Neural cell (in vitro differentiated cells): ENCODE data around the gene SHQ1. TPM values are rescaled to one million over a fixed set of nuclear protein-coding genes. Genes with fewer than 3 reads are reported as not detected.

ENCODE experiments used
- H2AFZ ChIP-seq: fragments of 200-600, 300-800 bp; sonication (generic), shearing (Covaris generic); 2 replicates; pipeline ENCODE4 v1.6.0; 2014; ENCODE audit warnings: low read depth, mild to moderate bottlenecking, antibody characterized with exemption, low read length, moderate library complexity
- H3F3A ChIP-seq: fragments of 200-600 bp; shearing (Covaris generic); 2 replicates; pipeline ENCODE4 v1.6.1; 2016; ENCODE audit warnings: mild to moderate bottlenecking, moderate library complexity, mixed read lengths, antibody characterized with exemption, low read length; ENCODE audit not compliant: insufficient read depth, poor library complexity, severe bottlenecking
- H3K27ac ChIP-seq: fragments of 200-600, 300-800 bp; sonication (generic), shearing (Covaris generic); 2 replicates; pipeline ENCODE4 v1.5.1; 2014; ENCODE audit warnings: mild to moderate bottlenecking, low read length, moderate library complexity
- H3K27me3 ChIP-seq: fragments of 300-800, 200-600 bp; sonication (generic), shearing (Covaris generic); 2 replicates; pipeline ENCODE4 v1.6.0; 2014; ENCODE audit warnings: mild to moderate bottlenecking, low read depth, low read length, moderate library complexity; ENCODE audit not compliant: insufficient read depth
- H3K36me3 ChIP-seq: fragments of 300-800, 200-600 bp; sonication (generic), shearing (Covaris generic); 2 replicates; pipeline ENCODE4 v1.5.1; 2014; ENCODE audit warnings: mild to moderate bottlenecking, antibody characterized with exemption, low read length, moderate library complexity; ENCODE audit not compliant: insufficient read depth
- H3K4me2 ChIP-seq: fragments of 300-800, 200-600 bp; sonication (generic), shearing (Covaris generic); 2 replicates; pipeline ENCODE4 v1.6.0; 2014; ENCODE audit warnings: mild to moderate bottlenecking, low read length
- H3K4me3 ChIP-seq: fragments of 300-800, 200-600 bp; sonication (generic), shearing (Covaris generic); 2 replicates; pipeline ENCODE4 v1.5.1; 2014; ENCODE audit warnings: mild to moderate bottlenecking, low read length, moderate library complexity
- H3K79me2 ChIP-seq: fragments of 200-600 bp; shearing (Covaris generic); replicated peaks from 2 replicates; pipeline ENCODE4 v1.6.0; 2014; ENCODE audit warnings: mild to moderate bottlenecking, low read length, moderate library complexity; ENCODE audit not compliant: insufficient read depth
- H3K9ac ChIP-seq: fragments of 300-800, 200-600 bp; sonication (generic), shearing (Covaris generic); 2 replicates; pipeline ENCODE4 v1.6.1; 2016; ENCODE audit warnings: mild to moderate bottlenecking, low read length, mixed read lengths
- H3K9me2 ChIP-seq: fragments of 200-600 bp; shearing (Covaris generic); 2 replicates; pipeline ENCODE4 v1.6.1; 2016; ENCODE audit warnings: mild to moderate bottlenecking, low read length, mixed read lengths; ENCODE audit not compliant: insufficient read depth
- H3K9me3 ChIP-seq: fragments of 200-600, 300-800 bp; sonication (generic), shearing (Covaris generic); 2 replicates; pipeline ENCODE4 v1.6.1; 2016; ENCODE audit warnings: mild to moderate bottlenecking, mixed run types, low read length, moderate library complexity, mixed read lengths
- H4K20me1 ChIP-seq: fragments of 200-600 bp; shearing (Covaris generic); 2 replicates; pipeline ENCODE4 v1.6.1; 2016; ENCODE audit warnings: mild to moderate bottlenecking, mixed run types; ENCODE audit not compliant: insufficient read depth
- EP300 ChIP-seq: fragments of 450-650 bp; conservative IDR thresholded peaks from 2 replicates; pipeline ENCODE4 v1.6.1; 2014; ENCODE audit warnings: antibody characterized with exemption, mild to moderate bottlenecking, moderate library complexity; ENCODE audit not compliant: poor library complexity, severe bottlenecking
- EZH2 ChIP-seq: fragments of 200-600, 300-800 bp; shearing (Covaris generic), sonication (generic); IDR thresholded peaks from 2 replicates; pipeline ENCODE4 v1.6.1; 2014; ENCODE audit warnings: antibody characterized with exemption, low read length, borderline replicate concordance, mild to moderate bottlenecking; ENCODE audit not compliant: insufficient read depth, poor library complexity, severe bottlenecking
- MXI1 ChIP-seq: fragments of 450-650 bp; conservative IDR thresholded peaks from 2 replicates; pipeline ENCODE4 v1.6.1; 2014; ENCODE audit warnings: antibody characterized with exemption, mild to moderate bottlenecking; ENCODE audit not compliant: poor library complexity, severe bottlenecking
- POLR2AphosphoS5 ChIP-seq: IDR thresholded peaks from 2 replicates; pipeline ENCODE4 v1.6.1; 2012
- RAD21 ChIP-seq: fragments of 450-650 bp; conservative IDR thresholded peaks from 2 replicates; pipeline ENCODE4 v1.6.1; 2014; ENCODE audit warnings: antibody characterized with exemption, mild to moderate bottlenecking, moderate library complexity
- SMC3 ChIP-seq: fragments of 450-650 bp; conservative IDR thresholded peaks from 2 replicates; pipeline ENCODE4 v1.6.1; 2014; ENCODE audit warnings: antibody characterized with exemption, mild to moderate bottlenecking, moderate library complexity; ENCODE audit not compliant: poor library complexity
- TAF1 ChIP-seq: IDR thresholded peaks from 2 replicates; pipeline ENCODE4 v1.6.1; 2012; ENCODE audit warnings: low read depth
- polyA plus RNA-seq: library from polyadenylated mRNA; depleted of rRNA; stranded (reverse); fragments of >200 nt; gene quantifications from 2 replicates; pipeline ENCODE4 v1.2.3, GENCODE V29; 2014
- TF ChIP-seq, protein P1 (sequence below): IDR thresholded peaks from 2 replicates; pipeline ENCODE4 v1.6.1; 2012; ENCODE audit warnings: borderline replicate concordance
- TF ChIP-seq, protein P2 (sequence below): fragments of 450-650 bp; IDR thresholded peaks from 2 replicates; pipeline ENCODE4 v1.5.1; 2014; ENCODE audit warnings: antibody characterized with exemption, mild to moderate bottlenecking, moderate library complexity; ENCODE audit not compliant: poor library complexity, severe bottlenecking

SHQ1 gene
- polyA plus RNA-seq, 1 donor from 2014 or later: 14.3 TPM

DNA sequence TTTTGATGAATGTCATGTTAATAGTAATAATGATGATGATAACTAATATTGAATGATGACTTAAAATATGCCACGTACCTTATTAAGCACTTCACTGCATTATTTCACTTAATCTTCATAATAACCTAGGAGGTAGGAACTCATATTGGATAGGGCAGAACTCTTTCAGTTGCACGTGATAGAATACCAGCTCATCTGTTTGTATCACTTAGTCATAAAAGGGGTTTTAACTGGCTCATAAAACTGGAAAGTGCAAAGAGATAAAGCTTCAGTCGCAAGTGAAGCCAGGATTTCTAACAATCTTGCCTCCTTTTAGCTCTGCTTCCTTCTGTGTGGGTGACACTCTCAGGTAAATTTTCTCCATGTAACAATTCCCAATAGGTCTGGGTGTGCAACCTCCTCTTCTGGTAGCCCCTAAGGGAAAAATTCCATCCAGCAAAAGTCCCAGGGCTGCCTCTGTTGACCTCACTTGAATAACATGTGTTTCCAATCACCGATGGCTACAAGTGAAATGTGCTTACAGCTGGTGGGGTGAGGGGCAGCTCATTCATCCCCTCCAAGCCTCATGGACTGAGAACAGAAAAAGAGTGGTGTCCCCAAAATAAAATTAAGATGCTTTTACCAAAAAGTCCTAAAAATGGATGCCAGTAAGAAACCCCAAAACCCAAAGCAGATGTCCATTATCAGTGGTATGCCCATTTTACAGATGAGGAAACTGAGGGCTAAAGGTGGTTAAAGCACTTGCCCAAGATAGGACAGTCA is 48.9 kb upstream of the SHQ1 start:
- TF ChIP-seq POLR2AphosphoS5 (no peak), EZH2 (no peak), SMC3 (no peak), MXI1 (no peak), TAF1 (no peak), EP300 (no peak), RAD21 (no peak)
- TF ChIP-seq, protein P1, sequence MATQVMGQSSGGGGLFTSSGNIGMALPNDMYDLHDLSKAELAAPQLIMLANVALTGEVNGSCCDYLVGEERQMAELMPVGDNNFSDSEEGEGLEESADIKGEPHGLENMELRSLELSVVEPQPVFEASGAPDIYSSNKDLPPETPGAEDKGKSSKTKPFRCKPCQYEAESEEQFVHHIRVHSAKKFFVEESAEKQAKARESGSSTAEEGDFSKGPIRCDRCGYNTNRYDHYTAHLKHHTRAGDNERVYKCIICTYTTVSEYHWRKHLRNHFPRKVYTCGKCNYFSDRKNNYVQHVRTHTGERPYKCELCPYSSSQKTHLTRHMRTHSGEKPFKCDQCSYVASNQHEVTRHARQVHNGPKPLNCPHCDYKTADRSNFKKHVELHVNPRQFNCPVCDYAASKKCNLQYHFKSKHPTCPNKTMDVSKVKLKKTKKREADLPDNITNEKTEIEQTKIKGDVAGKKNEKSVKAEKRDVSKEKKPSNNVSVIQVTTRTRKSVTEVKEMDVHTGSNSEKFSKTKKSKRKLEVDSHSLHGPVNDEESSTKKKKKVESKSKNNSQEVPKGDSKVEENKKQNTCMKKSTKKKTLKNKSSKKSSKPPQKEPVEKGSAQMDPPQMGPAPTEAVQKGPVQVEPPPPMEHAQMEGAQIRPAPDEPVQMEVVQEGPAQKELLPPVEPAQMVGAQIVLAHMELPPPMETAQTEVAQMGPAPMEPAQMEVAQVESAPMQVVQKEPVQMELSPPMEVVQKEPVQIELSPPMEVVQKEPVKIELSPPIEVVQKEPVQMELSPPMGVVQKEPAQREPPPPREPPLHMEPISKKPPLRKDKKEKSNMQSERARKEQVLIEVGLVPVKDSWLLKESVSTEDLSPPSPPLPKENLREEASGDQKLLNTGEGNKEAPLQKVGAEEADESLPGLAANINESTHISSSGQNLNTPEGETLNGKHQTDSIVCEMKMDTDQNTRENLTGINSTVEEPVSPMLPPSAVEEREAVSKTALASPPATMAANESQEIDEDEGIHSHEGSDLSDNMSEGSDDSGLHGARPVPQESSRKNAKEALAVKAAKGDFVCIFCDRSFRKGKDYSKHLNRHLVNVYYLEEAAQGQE: no peak
- TF ChIP-seq, protein P2, sequence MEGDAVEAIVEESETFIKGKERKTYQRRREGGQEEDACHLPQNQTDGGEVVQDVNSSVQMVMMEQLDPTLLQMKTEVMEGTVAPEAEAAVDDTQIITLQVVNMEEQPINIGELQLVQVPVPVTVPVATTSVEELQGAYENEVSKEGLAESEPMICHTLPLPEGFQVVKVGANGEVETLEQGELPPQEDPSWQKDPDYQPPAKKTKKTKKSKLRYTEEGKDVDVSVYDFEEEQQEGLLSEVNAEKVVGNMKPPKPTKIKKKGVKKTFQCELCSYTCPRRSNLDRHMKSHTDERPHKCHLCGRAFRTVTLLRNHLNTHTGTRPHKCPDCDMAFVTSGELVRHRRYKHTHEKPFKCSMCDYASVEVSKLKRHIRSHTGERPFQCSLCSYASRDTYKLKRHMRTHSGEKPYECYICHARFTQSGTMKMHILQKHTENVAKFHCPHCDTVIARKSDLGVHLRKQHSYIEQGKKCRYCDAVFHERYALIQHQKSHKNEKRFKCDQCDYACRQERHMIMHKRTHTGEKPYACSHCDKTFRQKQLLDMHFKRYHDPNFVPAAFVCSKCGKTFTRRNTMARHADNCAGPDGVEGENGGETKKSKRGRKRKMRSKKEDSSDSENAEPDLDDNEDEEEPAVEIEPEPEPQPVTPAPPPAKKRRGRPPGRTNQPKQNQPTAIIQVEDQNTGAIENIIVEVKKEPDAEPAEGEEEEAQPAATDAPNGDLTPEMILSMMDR: no peak
- no peaks in the 10 kb centered on the region for H3K9me2 ChIP-seq
- no peaks in the 10 kb centered on the region for H3F3A ChIP-seq
- H3K9ac ChIP-seq: no peak overlapping the region
- H3K9me3 ChIP-seq: no peaks in the 10 kb centered on the region
- H2AFZ ChIP-seq: no peak overlapping the region
- H3K36me3 ChIP-seq: no peaks in the 10 kb centered on the region
- no peaks in the 10 kb centered on the region for H3K27me3 ChIP-seq
- no peaks in the 10 kb centered on the region for H3K79me2 ChIP-seq
- H3K4me3 ChIP-seq: no peak overlapping the region
- H3K27ac ChIP-seq: no peak overlapping the region
- H3K4me2 ChIP-seq: no peak overlapping the region
- H4K20me1 ChIP-seq: no peaks in the 10 kb centered on the region

DNA sequence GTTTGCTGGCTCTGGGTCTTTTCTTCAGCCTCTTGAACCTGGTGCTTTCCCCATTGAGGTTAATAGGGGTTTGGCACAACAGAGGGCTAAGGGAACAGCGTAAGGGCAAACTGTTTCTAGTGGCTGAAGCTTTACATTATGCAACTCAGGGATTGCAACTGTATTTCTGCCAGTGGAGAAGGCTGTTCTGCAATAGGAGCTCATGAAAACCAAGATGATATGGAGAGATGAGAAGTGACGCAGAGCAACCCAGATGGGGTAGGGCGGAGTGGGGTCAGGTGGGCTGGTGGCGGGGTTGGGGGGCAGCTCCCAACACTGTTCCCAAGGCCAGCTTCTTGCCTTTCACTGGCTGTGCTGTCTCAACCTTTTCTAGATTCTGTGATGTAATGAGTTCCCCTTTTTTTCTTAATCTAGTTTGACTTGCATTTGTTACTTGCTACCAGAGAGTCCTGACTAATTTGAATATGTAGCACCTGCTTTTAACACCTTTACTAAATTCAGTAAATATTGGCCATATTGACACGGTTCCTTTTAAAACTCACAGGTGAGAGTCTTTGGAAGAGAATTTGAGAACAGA is 46.8 kb upstream of the SHQ1 start:
- Histone ChIP-seq H2AFZ (no peak overlapping the region), H3K27me3 (no peaks in the 10 kb centered on the region)

More for the DNA sequence above, 46.8 kb upstream of the SHQ1 start:
- Histone ChIP-seq H3K4me2 (no peak overlapping the region), H3K9ac (no peak overlapping the region), H3K27ac (no peak overlapping the region), H3K36me3 (no peaks in the 10 kb centered on the region), H3F3A (no peaks in the 10 kb centered on the region), H3K9me3 (no peaks in the 10 kb centered on the region), H4K20me1 (no peaks in the 10 kb centered on the region), H3K9me2 (no peaks in the 10 kb centered on the region), H3K4me3 (no peak overlapping the region), H3K79me2 (no peaks in the 10 kb centered on the region)
- TF ChIP-seq, protein P1: no peak
